HG03039 (cell line): ENCODE data around the gene PLEKHF1.

ENCODE experiments used
- ATAC-seq: cut with Tn5 transposase; IDR thresholded peaks from one replicate; pipeline ENCODE4 v1.9.1; 2021; ENCODE audit warnings: mild to moderate bottlenecking, moderate library complexity; ENCODE audit not compliant: unreplicated experiment

PLEKHF1 gene

DNA sequence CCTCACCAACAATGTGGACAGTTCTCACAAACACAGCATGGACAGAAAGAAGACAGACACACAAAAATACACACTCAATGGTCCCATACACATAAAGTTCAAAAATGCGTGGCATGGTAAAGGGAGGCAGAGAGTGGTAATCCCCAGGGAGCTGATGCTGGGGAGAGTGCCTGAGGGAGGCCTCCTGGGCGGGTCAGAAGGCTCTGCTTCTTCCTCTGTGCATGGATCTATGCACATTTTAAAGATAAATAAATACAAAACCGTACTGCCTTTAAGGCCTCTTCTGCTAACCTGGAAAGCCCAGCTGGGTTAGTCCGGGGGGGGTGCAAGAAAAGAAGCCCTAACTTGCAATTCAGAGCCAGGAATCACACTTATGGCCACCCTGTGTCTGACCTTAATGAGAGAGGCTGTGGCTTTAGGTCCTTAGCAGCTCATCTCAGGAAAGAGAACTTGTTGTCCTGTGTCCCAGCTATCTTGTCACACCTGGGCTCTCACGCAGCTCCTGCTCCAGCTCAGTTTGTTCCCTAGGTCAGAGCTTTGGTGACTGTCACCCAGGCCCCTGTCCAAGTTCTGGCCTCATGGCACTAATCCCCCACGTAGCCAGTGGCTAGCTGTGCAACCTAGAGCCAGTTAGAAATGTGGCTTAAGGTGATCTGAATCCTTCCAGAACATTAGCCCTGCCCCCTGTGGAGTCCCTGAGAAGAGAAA lies 30.7 kb upstream of the PLEKHF1 start:
- no peak for ATAC-seq

DNA sequence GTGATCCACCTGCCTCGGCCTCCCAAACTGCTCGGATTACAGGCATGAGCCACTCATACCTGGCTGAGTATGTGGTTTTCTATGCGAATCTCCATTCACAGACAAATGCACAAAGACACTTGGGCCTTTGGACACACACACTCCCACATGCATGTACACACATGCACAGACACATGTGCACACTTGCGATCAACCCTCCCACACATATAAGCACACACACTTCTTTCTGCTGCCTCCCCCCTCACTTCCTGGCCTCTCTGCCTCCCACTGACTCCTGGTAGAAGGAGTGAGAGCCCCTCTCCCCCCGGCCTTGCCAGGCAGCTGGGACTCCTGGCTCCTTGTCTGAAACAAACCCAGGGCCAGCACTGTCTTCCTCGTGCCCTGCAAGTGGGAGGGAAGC lies 29.3 kb upstream of the PLEKHF1 start:
- no peak for ATAC-seq

- ATAC-seq: no peak
Measured at GRCh38 chr19:29636553-29637360, 28.5 kb upstream of the PLEKHF1 start.

GRCh38 chr19:29639086-29639485 lies 26.2 kb upstream of the PLEKHF1 start:
- no peak for ATAC-seq

DNA sequence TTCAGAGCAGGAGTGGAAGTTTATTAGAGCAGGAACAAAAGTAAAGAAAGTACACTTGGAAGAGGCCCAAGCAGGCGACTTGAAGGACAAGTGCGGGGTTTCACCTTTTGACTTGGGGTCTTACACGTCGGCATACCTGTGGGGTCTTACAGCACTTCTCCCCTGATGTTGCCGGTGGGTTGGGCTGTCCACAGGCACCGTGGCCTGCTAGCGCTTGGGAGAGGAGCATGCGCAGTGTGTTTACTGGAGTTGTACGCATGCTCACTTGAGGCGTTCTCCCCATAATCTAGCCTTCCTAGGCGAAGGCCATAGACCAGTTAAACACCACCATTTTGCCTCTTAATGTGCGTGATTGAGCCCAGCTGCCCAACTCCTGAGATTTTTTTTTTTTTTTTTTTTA lies 25.0 kb upstream of the PLEKHF1 start:
- ATAC-seq: no peak

DNA sequence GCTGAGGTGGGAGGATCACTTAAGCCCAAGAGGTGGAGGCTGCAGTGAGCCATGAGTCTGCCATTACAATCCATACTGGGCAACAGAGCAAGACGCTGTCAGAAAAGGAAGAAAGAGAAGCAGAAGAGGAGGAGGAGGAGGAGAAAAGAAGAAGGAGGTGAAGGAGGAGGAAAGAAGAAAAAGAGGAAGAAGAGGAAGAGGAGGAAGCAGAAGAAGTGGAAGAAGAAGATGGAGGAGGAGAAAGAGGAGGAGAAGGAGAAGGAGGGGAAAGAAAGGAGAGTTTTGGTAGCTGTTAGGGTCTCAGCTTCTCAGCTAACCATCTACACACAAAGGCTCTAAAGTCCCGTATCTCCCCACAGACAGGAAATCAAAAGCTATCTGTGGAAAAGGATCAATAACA lies 23.7 kb upstream of the PLEKHF1 start:
- ATAC-seq: no peak

DNA sequence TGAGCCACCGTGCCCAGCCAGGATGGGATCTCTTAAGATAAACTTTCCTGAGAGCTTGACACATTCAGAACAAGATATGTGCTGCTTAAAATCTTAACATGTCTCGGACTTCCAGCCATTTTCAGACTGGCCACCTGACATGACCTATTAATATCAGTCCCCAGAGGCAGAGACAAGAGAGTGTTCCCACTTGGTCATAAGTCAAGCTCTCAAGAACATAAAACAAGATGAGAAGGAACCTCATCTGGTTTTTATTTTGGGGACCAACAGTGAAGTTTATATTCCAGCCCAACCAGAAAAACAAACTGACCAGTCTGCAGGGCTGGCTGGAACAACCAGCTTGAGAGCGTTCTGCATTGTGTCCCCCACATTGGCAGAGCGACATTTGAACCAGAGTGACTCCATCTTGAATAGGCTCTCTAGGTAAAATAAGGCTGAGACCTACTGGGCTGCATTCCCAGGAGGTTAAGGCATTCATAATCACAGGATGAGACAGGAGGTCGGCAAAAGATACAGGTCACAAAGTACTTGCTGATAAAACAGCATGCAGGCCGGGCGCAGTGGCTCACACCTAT lies 21.8 kb upstream of the PLEKHF1 start:
- ATAC-seq: no peak

- no peak for ATAC-seq
Measured at GRCh38 chr19:29644210-29644609, 21.1 kb upstream of the PLEKHF1 start.

DNA sequence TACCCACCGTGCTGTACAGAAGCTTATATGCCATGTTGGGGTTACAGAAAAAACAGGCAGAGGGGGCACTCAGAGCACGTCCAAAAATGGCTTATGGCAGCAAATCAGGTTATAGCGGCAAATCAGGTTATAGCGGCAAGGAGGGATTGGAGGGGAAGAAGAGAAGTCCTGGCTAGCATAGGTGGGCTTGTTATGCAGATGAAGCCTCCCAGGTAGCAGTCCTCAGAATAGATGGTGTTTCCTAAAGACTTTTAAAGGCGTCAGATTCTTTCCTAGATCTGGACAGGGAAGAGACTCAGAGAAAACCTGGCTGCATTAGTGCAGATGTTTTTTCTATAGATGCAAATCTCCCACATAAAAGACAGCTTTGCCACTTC lies 19.8 kb upstream of the PLEKHF1 start:
- no peak for ATAC-seq

- ATAC-seq: no peak
Measured at GRCh38 chr19:29645911-29646310, 19.4 kb upstream of the PLEKHF1 start.

DNA sequence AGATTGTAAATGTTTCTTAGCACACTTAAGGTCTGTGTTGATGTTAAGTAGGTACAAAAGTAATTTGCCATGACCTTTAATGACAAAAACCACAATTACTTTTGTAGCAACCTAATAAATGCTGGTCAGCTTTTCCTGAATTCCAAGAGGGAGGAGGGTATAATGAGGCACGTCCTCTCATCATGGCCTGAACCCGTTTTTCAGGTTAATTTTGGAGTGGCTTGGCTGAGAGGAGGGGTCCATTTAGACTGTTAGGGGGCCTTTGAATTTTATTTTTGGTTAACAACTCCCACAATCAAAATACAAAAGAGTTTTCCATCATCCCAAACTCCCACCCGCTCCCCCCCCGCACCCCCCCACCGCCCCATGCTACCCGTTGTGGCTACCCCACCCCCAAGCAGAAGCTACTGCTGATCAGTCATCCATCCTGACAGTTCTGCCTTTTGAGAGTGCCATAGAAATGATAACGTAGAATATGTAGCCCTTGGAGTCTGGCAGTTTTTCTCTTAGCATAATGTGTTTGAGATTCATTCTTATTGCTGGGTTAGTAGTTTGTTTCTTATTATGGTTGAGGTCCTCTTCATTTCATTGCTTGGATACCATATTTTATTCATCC lies 14.4 kb upstream of the PLEKHF1 start:
- ATAC-seq: no peak

GRCh38 chr19:29651622-29652394 lies 13.5 kb upstream of the PLEKHF1 start:
- no peak for ATAC-seq

DNA sequence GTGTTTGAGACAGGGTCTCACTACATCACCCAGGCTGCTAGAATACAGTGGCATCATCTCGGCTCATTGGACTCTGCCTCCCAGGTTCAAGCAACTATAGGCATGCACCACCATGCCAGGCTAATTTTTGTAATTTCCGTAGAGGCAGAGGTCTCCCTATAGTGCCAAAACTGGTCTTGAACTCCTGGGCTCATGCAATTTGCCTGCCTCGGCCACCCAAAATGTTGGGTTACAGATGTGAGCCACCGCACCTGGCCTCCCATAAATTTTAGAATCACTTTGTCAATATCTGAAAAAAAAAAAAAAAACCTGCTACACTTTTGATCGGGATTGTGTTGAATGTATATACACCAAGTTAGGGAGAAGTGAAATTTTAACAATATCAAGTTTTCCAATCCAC lies 11.9 kb upstream of the PLEKHF1 start:
- no peak for ATAC-seq

GRCh38 chr19:29655648-29656335 lies 9.5 kb upstream of the PLEKHF1 start:
- ATAC-seq: no peak

- ATAC-seq: no peak
Measured at GRCh38 chr19:29658221-29658991, 6.9 kb upstream of the PLEKHF1 start.

GRCh38 chr19:29660835-29661234 lies 4.4 kb upstream of the PLEKHF1 start:
- no peak for ATAC-seq

- no peak for ATAC-seq
Measured at GRCh38 chr19:29662278-29662603, 3.0 kb upstream of the PLEKHF1 start.

GRCh38 chr19:29662604-29663404 lies 2.5 kb upstream of the PLEKHF1 start:
- ATAC-seq: no peak
